ENCODE measurements around the gene CDC5L. TPM values are rescaled to one million over a fixed set of nuclear protein-coding genes. Genes with fewer than 3 reads are reported as not detected.
"Not testable (repeated sequence)": the region's sequence is repeated elsewhere in the genome, so short reads cannot be mapped to it uniquely, and the experiment has no call there.

The CDC5L gene
- total RNA-seq, 1 donor from 2014 or later = 27.3 TPM

DNA sequence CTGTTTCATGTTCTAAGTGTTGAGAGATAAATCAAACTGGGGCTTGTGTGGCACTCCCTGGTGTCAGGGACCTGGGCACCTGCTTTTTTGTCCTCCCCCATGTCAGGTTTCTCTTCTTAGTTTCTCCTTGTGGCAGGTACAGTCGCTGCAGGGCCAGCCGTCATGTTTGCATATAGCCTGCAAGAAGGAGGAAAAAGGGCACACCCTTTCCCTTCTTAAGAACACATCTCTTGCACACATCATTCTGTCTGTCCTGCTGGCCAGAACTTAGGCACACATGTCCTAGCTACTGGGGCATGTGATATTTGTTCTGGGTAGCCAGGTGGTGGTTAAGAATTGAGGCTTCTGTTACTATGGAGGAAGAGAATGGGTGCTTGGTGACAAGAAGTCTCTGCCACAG is 27.9 kb downstream of the CDC5L start:
- DNase-seq (ENCODE audit: low read depth) = no peak

DNA sequence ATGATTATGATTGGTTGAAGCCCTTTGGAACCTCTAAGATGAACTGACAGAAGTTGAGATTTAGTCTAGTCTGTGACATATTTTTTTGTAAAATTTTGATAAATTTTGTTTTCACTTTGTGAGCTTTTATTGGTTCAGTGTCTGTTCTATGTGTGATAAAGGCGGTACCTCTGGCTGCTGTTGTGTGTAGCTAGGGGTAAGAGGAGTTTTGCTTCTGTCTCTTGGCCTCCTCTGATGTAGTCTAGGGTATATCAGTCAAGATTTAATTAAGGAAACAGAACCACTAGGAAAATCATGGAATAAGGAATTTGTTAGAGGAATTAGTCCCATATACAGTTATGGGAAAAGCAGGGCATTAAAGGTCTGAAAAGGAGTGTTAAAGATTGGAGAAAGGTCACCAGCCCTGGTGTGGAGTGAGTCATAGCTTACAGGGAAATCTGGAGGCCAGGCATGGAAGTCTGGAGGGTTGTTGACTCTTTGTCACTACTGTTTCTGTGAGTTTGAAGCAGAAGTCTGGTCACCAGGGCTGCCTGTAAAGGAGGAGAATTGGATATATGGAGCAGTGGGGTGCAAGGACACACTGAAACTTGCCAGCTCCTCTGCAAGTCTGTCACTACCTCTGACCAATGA is 28.5 kb downstream of the CDC5L start:
- DNase-seq (ENCODE audit: low read depth) = peak; percentile 81

DNA sequence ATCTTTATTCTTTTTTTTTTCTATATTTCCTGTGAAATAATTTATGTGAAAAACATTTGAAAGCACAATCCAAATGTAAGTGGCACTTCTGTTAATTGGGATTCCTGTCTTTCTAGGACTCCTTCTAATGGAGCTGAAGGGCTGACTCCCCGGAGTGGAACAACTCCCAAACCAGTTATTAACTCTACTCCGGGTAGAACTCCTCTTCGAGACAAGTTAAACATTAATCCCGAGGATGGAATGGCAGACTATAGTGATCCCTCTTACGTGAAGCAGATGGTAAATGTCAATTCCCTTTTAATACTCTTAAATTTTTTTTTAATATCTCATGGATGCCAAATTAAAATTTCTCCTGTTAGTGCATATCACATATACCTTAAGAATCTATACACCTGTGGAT is 35.0 kb downstream of the CDC5L start:
- peak; percentile 72 for DNase-seq (ENCODE audit: low read depth)

DNA sequence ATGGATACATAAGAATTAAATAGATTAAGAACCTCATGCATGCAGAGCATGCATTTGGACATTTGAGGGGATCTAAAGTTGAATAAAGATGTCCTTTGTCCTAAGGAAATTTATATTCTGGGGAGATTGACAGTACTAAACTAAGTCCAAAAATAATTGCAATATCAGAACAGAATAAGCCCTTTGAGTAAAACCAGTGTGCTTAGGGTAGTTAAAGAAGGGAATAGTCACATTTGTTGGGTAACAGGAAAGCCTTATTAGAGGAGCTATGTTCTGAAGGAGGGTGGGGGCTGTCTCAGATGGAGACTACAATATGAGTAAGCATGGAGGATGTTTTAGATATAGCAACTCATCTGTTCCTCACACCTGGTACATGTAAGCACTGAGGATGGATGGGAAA is 35.8 kb downstream of the CDC5L start:
- DNase-seq (ENCODE audit: low read depth) = no peak

DNA sequence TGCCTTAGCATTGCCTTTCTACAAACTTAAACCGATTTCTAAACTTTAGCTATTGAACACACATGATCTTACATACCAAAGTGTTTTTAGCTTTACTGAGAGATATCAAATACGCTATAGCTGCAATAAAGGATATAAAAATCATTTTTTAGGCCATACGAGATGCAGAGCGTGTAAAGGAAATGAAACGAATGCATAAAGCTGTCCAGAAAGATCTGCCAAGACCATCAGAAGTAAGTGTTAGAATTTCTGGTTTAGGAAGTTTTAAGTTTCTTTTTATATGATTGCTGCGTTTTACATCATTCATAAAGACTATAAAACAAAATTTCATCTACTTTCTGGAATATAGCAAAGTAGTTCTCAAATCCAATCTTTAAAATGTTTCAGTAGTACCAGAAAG is 38.4 kb downstream of the CDC5L start:
- no peak for DNase-seq (ENCODE audit: low read depth)

DNA sequence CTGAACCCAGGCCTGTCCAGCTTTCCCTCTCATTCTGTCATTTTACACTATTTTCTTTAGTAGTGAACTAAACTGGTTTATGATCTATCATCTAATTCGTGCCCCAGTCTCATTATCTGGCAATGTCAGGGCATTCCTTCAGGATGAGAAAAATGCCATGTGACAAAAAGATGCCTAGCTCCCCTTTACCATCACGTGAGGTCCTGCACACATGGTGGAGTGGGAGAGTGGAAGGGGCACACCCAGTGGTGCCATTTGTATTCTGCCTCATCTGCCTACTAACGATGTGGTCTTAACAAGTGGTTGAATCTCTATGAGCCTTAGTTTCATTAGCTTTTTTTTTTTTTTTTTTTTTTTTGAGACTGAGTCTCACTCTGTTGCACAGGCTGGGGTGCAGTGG is 41.2 kb downstream of the CDC5L start:
- no peak for DNase-seq (ENCODE audit: low read depth)

DNA sequence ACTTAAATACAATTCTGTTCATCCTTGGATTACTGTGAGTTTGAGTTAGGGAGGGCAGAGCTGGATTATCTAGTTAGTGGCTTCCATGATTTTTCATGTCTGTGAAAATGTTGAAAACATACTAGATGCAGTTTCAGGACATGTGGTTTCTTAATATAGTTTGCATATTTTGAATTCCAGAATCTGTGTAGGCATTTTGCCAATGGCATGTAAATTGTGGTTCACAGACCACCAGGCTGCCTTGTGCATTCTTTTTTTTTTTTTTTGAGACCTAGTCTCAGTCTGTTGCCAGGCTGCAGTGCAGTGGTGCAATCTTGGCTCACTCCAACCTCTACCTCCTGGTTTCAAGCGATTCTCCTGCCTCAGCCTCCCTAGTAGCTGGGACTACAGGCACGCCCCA is 42.8 kb downstream of the CDC5L start:
- no peak for DNase-seq (ENCODE audit: low read depth)

DNA sequence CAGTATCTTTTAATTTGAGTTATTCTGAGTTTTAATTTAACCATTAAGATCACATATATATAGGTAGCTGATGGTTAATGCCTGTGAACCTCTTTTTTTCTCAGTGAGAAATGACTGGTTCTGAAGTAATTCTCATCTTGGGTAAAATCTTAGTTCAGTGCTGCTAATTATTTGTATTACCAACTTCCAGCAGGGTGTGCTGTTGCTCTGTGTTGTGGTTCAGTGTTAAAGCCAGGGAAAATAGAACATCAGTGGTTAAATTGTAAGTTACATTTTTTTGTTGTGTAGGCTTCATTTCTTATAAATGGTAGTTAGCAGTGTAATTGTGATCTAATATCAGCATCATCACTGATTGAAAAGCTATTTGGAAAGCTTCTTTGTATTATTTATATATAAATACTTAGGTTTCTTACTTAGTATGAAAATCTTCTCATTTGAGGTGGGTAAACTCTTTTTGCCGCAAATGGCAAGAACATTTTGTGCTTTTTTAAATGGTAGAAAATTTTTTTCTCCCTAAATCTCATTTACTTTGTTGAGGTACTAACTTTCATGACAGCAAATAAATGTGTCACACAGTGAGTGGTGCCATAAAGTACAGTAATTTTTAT is 43.7 kb downstream of the CDC5L start:
- peak; percentile 71 for DNase-seq (ENCODE audit: low read depth)

DNA sequence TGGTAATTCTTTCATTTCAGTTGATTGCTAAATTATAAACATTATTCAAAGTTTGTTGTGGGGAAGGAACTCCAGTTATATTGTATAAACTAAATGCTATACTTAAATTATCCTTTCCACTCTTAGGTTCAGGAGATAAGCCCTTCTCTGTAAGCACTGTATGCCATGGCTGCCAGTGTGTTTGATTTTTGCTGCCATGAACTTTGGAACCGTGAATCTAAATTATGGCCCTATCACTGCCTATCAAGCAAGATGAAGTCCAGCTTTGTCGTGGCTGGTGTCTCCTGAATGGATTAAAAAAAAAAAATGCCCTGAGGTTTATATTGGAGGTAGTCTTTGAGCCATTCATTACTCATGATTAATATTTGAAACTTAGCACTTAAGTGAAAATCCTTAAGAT is 44.7 kb downstream of the CDC5L start:
- DNase-seq (ENCODE audit: low read depth) = no peak

DNA sequence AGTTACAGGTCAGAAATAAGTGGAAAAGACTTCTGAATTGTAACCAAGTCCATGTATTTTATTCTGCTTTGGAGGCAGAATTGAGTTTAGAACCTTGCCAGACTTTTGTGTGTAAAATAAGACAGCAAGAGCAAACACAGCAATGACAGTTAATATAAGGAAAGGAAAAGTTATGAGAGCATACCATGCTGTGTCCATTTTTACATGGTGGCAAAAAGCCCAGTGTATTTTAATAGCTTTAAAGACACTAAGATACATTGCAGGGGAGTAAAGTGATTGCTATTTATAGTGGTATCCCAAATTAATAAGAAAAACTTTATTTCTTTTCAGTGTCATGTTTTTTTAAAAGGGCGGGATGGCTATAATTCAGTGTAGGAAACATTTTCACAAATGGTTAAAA is 45.2 kb downstream of the CDC5L start:
- DNase-seq (ENCODE audit: low read depth) = no peak

DNA sequence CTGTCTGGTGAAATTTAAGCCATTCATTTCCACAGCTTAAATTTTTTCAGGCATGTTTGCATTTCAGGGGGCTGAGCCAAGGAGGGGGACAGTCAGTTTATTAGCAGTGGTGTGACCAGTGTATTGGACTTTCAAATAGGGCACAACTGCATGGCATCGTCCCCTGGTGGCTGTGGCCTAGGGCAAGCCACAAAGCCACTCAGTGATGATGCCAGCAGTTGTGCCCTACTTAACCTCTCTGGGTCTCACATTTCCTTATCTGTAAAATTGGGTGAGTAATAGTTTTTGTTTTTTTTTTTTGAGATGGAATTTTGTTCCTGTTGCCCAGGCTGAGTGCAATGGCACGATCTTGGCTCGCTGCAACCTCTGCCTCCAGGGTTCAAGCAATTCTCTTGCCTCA is 48.0 kb downstream of the CDC5L start:
- DNase-seq (ENCODE audit: low read depth) = no peak

DNA sequence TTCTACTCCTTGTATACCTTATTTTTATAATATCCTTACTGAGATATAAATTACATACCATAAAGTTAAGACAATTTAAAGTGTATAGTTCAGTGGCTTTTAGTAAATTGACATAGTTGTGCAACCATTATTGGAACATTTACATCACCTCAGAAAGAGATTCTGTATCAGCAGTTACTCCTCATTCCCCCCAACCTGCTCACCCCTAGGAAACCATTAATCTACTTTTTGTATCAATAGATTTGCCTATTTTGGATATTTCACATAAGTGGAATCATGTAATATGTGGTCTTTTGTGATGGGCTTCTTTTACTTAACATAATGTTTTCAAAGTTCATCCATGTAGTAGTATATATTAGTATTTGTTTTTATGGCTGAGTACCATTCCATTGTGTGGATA is 51.3 kb downstream of the CDC5L start:
- DNase-seq (ENCODE audit: low read depth) = no peak

DNA sequence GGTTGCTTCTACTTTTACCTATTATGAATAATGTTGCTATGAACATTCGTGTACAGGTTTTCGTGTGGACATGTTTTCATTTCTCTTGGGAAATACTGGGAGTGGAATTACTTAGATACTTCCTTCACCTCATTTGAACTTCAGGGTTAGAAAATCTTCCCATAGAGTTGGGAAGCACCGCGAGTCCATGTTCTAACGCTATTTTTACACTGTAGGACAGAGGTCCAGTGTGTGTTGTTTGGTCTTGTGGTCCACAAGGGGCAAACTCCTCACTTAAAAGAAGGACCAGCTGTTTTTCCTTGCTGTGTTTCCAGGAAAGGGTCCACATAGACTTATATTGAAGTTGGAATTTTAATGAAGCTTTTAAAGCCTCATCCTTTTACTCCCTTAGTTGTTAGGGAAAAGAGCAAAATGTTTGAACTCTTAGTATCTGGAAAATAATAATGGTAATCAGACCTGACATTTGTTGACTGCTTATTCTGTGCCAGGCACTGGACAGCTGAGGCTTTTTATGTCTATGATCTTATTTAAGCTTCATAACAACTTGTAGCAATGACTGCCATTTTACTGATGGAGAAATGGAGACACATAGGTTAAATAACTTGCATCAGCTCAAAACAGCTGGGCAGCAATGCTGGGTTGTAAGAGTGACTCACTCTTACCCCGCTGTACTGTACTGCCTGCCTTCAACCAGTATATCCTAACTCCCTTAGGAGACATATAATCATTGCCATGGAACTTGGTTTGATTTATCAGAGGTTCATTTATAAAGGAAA is 52.0 kb downstream of the CDC5L start:
- DNase-seq (ENCODE audit: low read depth) = peak; percentile 34

DNA sequence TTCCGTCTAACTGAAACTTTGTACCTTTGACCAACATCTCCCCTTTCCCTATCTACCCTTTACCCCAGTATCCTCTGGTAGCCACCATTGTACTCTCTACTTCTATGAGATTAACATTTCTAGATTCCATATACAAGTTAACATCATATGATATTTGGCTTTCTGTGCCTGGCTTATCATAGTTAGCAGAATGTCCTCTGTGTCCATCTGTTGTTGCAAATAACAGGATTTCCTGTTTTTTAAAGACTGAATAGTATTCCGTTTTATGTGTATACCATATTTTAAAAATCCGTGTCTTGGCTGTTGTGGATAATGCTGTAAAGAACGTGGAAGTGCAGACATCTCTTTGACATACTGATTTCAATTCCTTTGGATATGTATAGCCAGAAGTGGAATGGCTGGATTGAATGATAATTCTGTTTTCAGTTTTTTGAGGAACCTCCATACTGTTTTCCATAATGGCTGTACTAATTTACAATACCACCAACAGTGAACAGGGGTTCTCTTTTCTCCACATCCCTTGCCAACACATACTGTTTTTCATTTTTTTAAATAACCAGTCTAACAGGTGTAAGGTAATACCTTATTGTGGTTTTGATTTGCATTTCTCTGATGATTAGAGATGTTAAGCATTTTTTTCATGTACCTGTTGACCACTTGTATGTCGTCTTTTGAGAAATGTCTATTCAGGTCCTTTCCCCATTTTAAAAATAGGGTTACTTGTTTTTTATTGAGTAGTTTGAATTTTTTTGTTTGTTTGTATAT is 53.8 kb downstream of the CDC5L start:
- no peak for DNase-seq (ENCODE audit: low read depth)

DNA sequence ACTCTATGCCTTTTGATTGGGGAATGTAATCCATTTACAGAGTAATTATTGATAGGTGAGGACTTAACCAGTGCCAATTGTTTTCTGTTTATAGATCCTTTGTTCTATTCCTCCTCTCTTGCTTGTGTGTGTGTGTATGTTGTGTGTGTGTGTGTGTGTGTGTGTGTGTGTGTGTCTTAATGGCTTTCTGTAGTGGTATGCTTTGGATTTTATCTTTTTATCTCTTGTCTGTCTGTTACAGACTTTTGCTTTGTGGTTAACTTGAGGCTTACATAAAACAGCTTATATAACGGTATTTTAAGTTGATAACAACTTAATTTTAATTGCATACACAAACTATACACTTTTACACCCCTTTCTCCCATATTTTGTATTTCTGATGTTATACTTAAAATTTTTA is 54.7 kb downstream of the CDC5L start:
- no peak for DNase-seq (ENCODE audit: low read depth)

DNA sequence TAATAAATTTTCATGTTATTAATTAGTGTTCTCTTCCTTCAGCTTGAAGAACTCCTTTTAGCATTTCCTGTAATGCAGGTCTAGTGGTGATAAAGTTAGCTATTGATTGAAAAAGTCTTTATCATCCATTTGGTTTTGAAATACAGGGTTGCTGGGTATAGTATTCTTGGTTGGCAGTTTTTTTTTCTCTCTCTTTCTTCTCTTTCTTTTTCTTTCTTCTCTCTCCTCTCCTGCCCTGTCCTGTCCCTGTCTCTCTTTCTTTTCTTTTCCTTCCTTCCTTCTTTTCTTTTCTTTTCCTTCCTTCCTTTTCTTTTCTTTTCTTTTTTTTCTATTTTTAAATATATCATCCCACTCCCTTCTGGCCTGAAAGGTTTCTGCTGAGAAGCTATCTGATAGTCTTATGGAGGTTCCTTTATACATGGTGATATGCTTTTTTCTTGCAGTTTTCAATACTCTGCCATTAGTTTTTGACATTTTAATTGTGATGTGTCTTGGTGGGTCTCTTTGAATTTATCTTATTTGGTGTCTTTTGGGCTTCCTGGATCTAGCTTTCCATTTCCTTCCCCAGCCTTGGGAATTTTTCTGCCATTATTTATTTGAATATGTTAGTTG is 55.4 kb downstream of the CDC5L start:
- DNase-seq (ENCODE audit: low read depth) = no peak

DNA sequence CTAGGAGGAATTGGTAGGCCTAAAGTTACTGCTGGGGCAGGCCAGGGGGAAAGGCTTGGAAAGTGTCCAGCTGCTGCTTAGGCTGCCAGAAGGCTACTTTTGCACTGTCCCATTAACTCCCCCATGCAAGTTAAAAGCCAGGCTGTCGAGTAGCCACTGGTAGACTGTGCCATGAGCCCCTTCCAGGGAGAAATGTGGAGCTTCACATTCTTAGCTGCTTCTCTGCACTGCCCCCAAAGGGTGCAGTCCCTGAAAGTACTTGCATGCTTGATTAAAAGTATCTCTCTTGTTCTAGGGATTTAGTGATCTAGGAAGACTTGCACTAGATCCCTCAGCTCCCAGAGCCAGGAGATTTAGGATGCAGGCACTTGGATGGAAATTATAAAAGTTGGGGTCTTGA is 57.3 kb downstream of the CDC5L start:
- no peak for DNase-seq (ENCODE audit: low read depth)

DNA sequence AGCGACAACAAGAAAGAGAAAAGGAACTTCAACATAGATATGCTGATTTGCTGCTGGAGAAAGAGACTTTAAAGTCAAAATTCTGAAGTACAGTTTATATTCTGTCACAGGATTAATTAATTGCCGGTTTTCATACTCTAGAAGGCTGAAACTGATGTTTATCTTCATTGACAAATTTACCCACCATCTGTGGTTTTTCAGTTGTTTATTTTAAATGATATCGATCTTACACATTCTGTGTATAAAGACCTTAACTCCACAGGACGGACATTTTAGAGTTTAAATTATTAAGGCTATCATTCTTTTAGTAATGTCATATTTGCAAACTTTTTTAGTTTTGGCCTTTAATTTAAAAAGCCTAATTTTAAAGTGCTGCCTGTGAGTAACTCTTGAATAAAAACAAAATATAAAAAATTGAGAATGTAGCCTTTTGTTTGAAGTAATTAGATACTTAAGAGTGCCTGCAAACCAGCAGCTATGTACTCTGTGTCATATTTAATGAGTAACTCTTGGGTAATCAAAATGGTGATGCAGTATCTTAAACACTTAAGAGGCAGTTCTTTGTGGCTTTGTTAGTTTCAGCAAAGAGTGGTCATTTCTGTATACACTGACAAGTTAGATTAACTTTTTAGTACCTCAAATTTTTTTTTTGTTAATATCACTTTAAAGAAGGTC is 59.3 kb downstream of the CDC5L start:
- peak; percentile 95 for DNase-seq (ENCODE audit: low read depth)

DNA sequence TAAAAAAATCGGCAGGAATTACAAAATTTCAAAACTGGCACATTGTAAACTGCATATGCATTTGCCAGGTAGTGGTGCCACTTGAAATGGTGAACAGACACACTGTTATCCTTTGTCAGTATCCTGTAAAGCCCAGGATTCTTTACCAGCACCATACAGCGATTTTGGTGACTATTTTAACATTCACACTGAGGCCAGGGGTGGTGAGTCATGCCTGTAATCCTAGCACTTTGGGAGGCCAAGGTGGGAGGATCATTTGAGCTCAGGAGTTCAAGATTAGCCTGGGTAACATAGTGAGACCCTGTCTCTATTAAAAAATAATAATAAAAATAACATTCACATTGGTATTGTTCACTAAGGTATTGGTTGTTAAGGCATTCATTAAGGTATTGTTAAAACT is 61.7 kb downstream of the CDC5L start:
- DNase-seq (ENCODE audit: low read depth) = not testable (repeated sequence)

DNA sequence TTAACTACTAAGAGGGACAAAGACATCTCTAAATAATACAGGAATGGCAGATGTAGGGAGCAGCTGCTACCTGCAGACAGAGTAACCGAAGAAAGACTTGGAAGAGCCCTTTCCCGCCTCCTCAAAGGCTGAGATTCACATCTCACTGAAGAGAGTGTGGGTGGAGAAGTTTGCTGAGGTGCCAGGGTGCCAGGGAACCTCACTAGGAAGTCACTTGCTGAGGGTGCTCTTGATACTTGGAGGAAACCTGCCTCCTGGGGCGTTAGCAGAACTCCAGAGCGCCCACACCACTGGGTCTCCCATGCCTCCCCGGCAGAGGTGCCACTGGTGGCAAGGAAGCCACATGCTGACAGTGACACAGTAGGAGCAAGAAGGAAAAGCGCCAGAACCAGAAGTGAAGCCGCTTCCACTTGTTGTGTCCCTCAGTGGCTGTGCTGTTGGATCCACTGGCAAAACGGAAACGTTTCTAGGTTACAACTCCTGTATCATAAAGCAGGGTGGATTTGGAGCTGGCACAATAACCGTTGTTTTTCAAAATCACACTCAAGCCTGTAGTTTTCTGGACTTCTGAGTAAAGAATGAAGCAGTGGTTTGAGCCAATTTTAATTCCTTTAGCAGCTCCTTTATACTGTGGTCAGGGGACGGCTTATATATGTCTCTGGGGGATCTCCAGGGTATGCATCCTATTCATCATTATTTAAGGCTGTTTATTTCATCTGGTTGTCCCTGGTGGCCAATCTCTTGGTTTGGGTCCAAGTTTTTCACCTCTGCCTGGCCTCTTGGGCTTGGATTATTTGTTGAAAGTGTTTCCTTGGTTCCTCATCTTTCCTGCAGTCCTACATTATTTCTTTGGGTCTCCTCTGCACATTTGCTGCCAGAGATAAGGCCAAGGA is 64.5 kb downstream of the CDC5L start:
- DNase-seq (ENCODE audit: low read depth) = peak; percentile 23

Data from renal cortical epithelial cell (primary cell).